GM12874 (cell line): ENCODE measurements around the gene MTUS2.

Experiments used
- TF ChIP-seq, protein P1 (sequence below): IDR thresholded peaks from 2 replicates; pipeline ENCODE4 v1.5.1; 2011; ENCODE audit warnings: low read depth, mild to moderate bottlenecking, control low read depth, low read length, moderate library complexity; ENCODE audit not compliant: insufficient read depth

Gene MTUS2

DNA sequence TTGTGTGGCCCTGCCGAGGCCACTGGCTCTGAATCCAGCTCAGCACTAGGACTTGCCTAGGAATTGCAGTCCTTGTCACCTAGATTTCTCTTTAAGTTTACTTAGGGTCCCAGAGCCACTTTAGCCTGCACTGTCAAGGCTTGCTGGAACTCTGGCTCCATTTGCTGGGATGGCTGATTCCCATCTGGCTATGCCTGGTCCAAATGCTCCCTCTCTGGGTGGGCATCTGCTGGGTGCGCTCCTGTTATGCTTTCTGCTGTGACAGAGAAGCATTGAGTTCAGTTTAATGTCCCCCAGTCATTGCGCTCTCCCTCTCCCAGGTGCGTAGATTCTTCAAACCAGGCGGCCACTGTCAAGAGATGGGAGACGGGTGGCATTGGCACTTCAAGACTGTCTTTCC, 102.2 kb downstream of the MTUS2 start:
- TF ChIP-seq, protein P1, sequence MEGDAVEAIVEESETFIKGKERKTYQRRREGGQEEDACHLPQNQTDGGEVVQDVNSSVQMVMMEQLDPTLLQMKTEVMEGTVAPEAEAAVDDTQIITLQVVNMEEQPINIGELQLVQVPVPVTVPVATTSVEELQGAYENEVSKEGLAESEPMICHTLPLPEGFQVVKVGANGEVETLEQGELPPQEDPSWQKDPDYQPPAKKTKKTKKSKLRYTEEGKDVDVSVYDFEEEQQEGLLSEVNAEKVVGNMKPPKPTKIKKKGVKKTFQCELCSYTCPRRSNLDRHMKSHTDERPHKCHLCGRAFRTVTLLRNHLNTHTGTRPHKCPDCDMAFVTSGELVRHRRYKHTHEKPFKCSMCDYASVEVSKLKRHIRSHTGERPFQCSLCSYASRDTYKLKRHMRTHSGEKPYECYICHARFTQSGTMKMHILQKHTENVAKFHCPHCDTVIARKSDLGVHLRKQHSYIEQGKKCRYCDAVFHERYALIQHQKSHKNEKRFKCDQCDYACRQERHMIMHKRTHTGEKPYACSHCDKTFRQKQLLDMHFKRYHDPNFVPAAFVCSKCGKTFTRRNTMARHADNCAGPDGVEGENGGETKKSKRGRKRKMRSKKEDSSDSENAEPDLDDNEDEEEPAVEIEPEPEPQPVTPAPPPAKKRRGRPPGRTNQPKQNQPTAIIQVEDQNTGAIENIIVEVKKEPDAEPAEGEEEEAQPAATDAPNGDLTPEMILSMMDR = no peak

DNA sequence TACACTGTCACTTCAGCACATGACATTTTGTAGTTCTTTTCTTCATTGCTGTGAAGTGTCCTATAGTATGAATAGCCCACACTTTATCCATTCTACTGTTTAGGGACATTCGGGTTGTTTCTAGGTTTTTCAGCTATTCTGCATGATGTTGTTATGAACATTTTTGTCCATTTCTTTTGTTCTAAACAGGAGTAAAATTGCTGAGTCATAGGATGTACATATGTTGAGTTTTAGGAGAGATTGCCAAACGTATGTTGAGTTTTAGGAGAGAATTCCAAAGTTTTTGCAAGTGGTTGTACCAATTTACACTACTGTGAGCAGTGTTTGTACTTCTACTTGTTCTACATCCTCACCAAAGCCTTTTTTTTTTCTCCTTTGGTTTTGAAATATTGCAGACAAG, 115.0 kb downstream of the MTUS2 start:
- TF ChIP-seq, protein P1 = no peak

DNA sequence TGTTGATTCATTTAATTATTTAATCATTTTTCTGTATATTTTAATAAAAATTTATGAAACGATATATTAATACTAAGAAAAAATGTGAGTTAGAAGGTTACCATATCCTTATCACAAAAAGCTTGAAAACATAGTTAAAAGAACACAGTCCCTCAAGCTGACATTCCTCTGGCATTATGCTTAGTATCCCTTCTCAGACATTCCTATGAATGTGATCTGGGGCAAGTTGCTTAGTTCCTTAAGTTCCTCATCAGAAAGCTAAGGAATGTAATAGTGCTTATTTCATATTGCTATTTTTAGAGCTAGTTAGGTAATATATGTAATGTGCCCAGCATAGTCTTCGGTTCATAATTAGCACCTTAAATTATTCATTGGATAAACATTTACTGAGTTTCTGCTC, 122.8 kb downstream of the MTUS2 start:
- TF ChIP-seq, protein P1 = no peak

DNA sequence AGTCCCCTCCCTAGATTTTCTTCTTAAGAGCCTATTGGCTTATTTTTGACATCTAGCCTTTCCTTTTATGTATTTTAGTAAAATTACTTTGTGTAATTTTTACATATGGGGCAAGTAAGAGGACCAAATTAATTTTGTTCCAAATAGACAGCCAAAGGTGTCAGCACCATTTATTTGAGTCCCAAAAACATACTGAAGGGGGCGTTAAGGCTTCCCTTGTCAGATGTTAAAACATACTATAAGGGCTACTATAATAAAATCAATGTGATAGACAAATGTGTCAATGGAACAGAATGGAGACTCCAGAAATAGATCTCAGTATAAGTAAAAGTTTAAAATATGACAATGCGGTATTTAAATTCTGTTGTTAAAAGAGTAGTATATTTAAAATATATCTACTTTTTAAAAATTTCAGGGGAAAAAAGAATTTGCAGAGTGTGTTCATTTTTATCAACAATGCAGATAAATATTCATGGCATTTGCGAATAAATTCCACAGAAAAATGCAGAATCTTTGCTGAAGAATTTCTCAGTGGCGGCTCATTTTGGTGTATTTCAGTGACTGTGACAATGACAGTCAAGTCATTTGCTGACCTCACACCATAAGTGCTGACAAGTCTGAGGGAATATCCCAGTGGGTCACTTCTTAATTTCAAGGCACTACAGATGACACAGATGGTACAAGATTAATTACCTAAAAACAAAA, 133.7 kb downstream of the MTUS2 start:
- TF ChIP-seq, protein P1 = no peak

DNA sequence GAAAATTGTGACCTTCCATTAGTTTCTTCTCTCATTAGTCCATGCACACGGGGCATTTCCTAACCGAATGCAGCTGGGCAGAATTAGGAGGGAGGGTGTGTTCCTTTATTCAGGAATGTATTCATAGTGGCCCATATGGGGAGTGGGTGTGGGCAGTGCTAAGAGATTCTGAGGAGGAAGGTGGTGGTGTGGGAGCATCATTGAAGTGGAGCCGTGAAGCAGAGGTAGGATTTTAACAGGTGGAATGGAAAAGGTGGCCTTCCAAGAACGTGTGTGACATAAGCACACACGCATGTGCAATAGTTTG, 134.2 kb downstream of the MTUS2 start:
- TF ChIP-seq, protein P1 = no peak

DNA sequence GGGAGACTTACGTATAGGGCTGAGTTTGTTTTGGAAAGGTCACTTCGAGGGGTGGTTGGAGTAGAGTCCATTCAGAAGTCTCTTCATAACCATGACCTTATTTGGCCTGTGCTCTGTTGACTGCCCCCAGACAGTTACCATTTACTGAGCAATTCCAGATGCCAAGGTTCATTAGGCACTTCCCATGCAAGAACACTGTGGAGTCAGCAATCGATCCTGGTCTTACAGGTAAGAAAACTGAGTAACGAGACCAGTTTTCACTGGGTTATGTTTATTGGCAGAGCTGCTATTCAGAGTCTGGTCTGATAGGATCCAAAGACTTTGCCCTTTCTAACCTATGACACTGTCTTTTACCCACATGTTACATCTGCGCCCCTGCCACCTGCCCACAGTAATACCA, 134.7 kb downstream of the MTUS2 start:
- TF ChIP-seq, protein P1 = no peak

DNA sequence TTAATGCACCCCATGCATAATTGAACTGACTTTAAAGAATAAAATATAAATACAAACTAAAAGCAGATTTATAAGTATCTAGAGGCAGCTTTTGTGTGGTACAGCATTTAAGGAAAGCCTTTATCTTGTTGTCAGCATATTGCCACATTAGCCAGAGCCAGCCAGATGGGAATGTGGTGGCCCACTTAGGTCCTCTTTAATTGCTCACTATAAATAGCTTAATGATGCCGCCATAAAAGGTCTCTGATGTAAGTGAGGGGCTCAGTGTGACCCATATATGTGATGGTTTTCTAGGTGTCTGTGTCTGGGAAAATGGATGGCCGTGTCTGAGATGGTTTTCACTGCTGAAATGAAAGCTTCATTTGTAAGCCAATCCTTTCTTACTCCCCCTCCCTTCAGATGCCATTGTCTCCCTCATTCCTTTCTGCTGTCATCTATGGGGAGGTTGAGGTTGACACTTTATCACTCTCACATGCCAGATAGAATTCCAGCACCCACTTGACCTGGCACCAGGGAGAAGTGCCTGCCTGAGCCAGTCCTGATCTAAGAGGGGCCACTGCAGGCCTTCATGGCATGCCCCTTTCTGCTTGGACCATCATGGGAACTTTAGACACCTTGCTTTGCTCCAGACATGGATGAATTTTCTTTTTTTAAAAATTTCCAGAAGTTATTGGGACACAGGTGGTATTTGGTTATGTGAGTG, 135.3 kb downstream of the MTUS2 start:
- TF ChIP-seq, protein P1 = no peak
